ENCODE data around the gene NID1. TPM values are rescaled to one million over a fixed set of nuclear protein-coding genes. Genes with fewer than 3 reads are reported as not detected.
"Not testable (repeated sequence)": the region's sequence is repeated elsewhere in the genome, so short reads cannot be mapped to it uniquely, and the experiment has no call there.

The NID1 gene
- total RNA-seq, 2 experiments from 2014 or later = 0.05 TPM; not detected in 1

DNA sequence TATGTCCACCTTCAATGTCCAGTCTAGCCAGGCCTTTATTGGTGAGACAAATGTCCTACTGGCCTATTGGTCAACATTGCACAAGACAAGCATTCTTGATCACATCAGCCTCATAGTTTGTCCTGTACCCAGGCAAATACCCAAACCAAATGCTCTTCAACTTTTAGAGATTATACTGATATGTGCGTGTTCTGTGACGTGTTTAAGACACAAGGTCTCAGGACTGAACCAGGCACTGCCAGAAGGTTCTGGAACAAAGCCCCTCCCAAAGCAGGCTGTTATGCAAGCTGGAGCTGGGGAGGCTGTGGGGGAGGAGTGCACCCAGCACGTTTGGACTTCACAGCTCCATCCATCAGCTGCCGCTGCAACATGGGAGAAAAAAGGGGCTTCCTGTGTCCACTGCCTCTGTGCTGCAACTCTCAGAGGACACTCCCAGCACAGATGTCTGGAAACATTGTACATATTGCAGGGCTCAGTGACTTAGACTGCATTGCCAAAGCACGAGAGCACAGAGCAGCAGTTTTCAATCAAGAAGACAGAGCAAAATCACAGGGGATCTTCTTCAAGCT is 45.9 kb downstream of the NID1 start:
- peaks cover 13% of the 10 kb centered on the region for H3K27me3 Mint-ChIP-seq (ENCODE audit: low read depth)
- no peak overlapping the region for H3K27ac Mint-ChIP-seq
- no peak overlapping the region for H3K4me3 Mint-ChIP-seq
- ATAC-seq (no peak), DNase-seq (no peak)
- H3K4me1 Mint-ChIP-seq (ENCODE audit: low read depth) = no peaks in the 10 kb centered on the region
- ChIA-PET POLR2A (no interaction called here), CTCF (interaction anchor here (0.6 to 1.2 kb wide), 4 partner anchors 9 to 162 kb away, joined by 3 read pairs; no protein-coding TSS in a partner anchor)
- H3K9me3 Mint-ChIP-seq (ENCODE audit: insufficient read depth) = no peaks in the 10 kb centered on the region
- H3K36me3 Mint-ChIP-seq (ENCODE audit: low read depth) = no peaks in the 10 kb centered on the region

GRCh38 chr1:236016782-236017400 is 48.0 kb downstream of the NID1 start:
- Mint-ChIP-seq H3K9me3 (ENCODE audit: insufficient read depth) (no peaks in the 10 kb centered on the region), H3K36me3 (ENCODE audit: low read depth) (no peaks in the 10 kb centered on the region), H3K27ac (no peak overlapping the region), H3K27me3 (ENCODE audit: low read depth) (peaks cover 15% of the 10 kb centered on the region), H3K4me3 (no peak overlapping the region), H3K4me1 (ENCODE audit: low read depth) (no peaks in the 10 kb centered on the region)
- ChIA-PET CTCF (interaction anchor here (1.2 to 1.5 kb wide), 2 partner anchors 45 to 50 kb away, joined by 3 read pairs; no protein-coding TSS in a partner anchor), POLR2A (no interaction called here)
- ATAC-seq (no peak), DNase-seq (no peak)

GRCh38 chr1:236016083-236016482 is 48.8 kb downstream of the NID1 start:
- POLR2A ChIA-PET = no interaction called here
- Mint-ChIP-seq H3K4me1 (ENCODE audit: low read depth) (no peaks in the 10 kb centered on the region), H3K36me3 (ENCODE audit: low read depth) (no peaks in the 10 kb centered on the region), H3K9me3 (ENCODE audit: insufficient read depth) (no peaks in the 10 kb centered on the region), H3K27ac (no peak overlapping the region), H3K4me3 (no peak overlapping the region), H3K27me3 (ENCODE audit: low read depth) (peaks cover 15% of the 10 kb centered on the region)
- CTCF ChIA-PET = no interaction called here
- ATAC-seq = no peak
- DNase-seq = no peak

DNA sequence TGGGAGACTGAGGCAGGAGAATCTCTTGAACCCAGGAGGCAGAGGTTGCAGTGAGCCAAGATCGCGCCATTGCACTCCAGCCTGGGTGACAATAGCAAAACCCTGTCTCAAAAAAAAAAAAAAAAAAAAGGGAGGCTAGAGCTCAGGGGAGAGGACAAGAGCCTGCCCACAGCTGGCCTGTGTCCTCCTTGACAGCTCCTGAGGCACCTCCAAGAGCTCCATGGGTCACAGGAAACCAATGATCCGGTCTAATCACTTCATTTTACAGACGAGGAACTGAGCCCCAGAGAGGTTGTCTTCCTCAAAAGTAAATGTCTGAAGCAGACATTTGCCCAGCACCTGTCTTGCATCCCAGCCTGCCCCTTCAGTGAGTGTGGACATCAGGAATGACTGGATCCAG is 49.4 kb downstream of the NID1 start:
- ChIA-PET CTCF (no interaction called here), POLR2A (no interaction called here)
- Mint-ChIP-seq H3K36me3 (ENCODE audit: low read depth) (no peaks in the 10 kb centered on the region), H3K27ac (no peak overlapping the region), H3K27me3 (ENCODE audit: low read depth) (peaks cover 12% of the 10 kb centered on the region), H3K4me1 (ENCODE audit: low read depth) (no peaks in the 10 kb centered on the region), H3K9me3 (ENCODE audit: insufficient read depth) (no peaks in the 10 kb centered on the region), H3K4me3 (no peak overlapping the region)
- ATAC-seq (no peak), DNase-seq (no peak)

DNA sequence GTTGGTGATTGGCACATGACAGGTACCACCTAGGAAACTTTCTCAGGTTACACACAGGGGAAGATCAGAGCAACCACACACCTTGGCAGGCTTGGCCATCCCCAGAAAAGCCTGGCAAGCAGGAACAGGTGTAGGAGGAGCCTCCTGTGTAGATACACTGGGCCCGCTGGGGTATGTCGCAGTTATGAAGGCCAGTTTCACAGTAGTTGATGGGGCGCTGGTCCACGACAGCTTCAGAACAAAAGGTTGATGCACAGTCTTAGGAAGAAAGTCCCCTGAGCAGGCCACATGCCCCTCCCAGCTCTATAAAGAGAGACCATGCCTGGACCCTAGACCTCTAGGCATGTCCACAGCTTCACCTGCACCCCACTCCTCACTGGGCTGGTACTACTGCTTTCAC is 51.6 kb downstream of the NID1 start:
- ATAC-seq (no peak), DNase-seq (no peak)
- Mint-ChIP-seq H3K27me3 (ENCODE audit: low read depth) (peaks cover 11% of the 10 kb centered on the region), H3K4me1 (ENCODE audit: low read depth) (no peaks in the 10 kb centered on the region), H3K27ac (no peak overlapping the region), H3K9me3 (ENCODE audit: insufficient read depth) (no peaks in the 10 kb centered on the region), H3K36me3 (ENCODE audit: low read depth) (no peaks in the 10 kb centered on the region), H3K4me3 (no peak overlapping the region)
- CTCF ChIA-PET = no interaction called here
- POLR2A ChIA-PET = no interaction called here

- H3K4me1 Mint-ChIP-seq (ENCODE audit: low read depth) = no peaks in the 10 kb centered on the region
- POLR2A ChIA-PET = no interaction called here
- CTCF ChIA-PET = no interaction called here
- peaks cover 11% of the 10 kb centered on the region for H3K27me3 Mint-ChIP-seq (ENCODE audit: low read depth)
- no peak overlapping the region for H3K4me3 Mint-ChIP-seq
- H3K9me3 Mint-ChIP-seq (ENCODE audit: insufficient read depth) = no peaks in the 10 kb centered on the region
- H3K36me3 Mint-ChIP-seq (ENCODE audit: low read depth) = no peaks in the 10 kb centered on the region
- ATAC-seq = no peak
- DNase-seq = no peak
- H3K27ac Mint-ChIP-seq = no peak overlapping the region
These were observed 53.2 kb downstream of the NID1 start for GRCh38 chr1:236011641-236012040.

GRCh38 chr1:236010443-236010842 is 54.4 kb downstream of the NID1 start:
- Mint-ChIP-seq H3K36me3 (ENCODE audit: low read depth) (no peaks in the 10 kb centered on the region), H3K27ac (no peak overlapping the region), H3K4me1 (ENCODE audit: low read depth) (no peaks in the 10 kb centered on the region), H3K27me3 (ENCODE audit: low read depth) (peaks cover 2% of the 10 kb centered on the region), H3K4me3 (no peak overlapping the region), H3K9me3 (ENCODE audit: insufficient read depth) (no peaks in the 10 kb centered on the region)
- ATAC-seq = no peak
- CTCF ChIA-PET = interaction anchor here (0.8 to 1.1 kb wide), 2 partner anchors 9 to 38 kb away, joined by 3 read pairs; no protein-coding TSS in a partner anchor
- no peak for DNase-seq
- POLR2A ChIA-PET = no interaction called here

GRCh38 chr1:236009857-236010256 is 55.0 kb downstream of the NID1 start:
- H3K4me3 Mint-ChIP-seq = no peak overlapping the region
- ChIA-PET POLR2A (no interaction called here), CTCF (interaction anchor here (1.1 kb wide), 1 partner anchor 10 kb away, joined by 3 read pairs; no protein-coding TSS in a partner anchor)
- DNase-seq (no peak), ATAC-seq (no peak)
- no peaks in the 10 kb centered on the region for H3K36me3 Mint-ChIP-seq (ENCODE audit: low read depth)
- H3K4me1 Mint-ChIP-seq (ENCODE audit: low read depth) = no peaks in the 10 kb centered on the region
- peaks cover 2% of the 10 kb centered on the region for H3K27me3 Mint-ChIP-seq (ENCODE audit: low read depth)
- H3K9me3 Mint-ChIP-seq (ENCODE audit: insufficient read depth) = no peaks in the 10 kb centered on the region
- H3K27ac Mint-ChIP-seq = no peak overlapping the region

DNA sequence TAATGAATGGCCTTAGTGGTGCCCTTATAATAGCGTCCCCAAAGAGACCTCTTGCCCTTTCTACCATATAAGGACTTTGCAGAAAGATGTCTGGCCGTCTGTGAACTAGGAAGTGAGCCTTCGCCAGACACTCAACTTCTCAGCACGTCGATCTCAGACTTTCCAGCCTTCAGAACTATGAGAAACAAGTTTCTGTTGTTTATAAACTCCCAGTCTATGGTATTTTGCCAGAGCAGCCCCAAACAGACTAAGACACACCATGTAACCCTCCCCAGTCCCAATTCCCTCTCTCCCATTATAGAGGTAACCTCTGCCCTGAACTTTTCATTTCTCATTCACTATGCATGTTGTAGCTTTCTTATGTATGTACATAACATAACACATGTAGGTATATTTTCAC is 55.7 kb downstream of the NID1 start:
- ChIA-PET CTCF (no interaction called here), POLR2A (no interaction called here)
- ATAC-seq = no peak
- no peaks in the 10 kb centered on the region for H3K9me3 Mint-ChIP-seq (ENCODE audit: insufficient read depth)
- no peaks in the 10 kb centered on the region for H3K36me3 Mint-ChIP-seq (ENCODE audit: low read depth)
- no peak overlapping the region for H3K27ac Mint-ChIP-seq
- DNase-seq = no peak
- peaks cover under 1% of the 10 kb centered on the region for H3K4me1 Mint-ChIP-seq (ENCODE audit: low read depth)
- no peak overlapping the region for H3K4me3 Mint-ChIP-seq
- H3K27me3 Mint-ChIP-seq (ENCODE audit: low read depth) = peaks cover 2% of the 10 kb centered on the region

DNA sequence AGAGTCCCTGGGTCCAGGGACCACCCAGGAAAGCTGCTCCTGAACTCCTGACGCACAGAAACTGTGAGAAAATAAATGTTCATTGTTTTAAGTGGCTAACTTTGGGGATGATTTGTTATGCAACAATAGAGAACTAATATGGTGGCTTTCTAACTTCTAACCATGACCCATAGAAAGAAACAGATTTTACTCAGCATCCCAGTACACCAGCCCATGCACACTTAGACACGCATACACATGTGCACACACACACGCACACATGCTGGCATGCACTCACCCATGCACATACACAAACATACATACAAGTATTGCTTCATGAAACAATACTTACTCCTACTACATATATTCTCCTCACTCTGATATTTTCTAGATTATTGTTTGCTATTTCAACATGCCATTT is 57.1 kb downstream of the NID1 start:
- no peak for DNase-seq
- Mint-ChIP-seq H3K4me1 (ENCODE audit: low read depth) (peaks cover 12% of the 10 kb centered on the region), H3K27me3 (ENCODE audit: low read depth) (peaks cover 2% of the 10 kb centered on the region), H3K4me3 (no peak overlapping the region), H3K27ac (no peak overlapping the region), H3K9me3 (ENCODE audit: insufficient read depth) (no peaks in the 10 kb centered on the region), H3K36me3 (ENCODE audit: low read depth) (no peaks in the 10 kb centered on the region)
- ChIA-PET POLR2A (no interaction called here), CTCF (no interaction called here)
- no peak for ATAC-seq

DNA sequence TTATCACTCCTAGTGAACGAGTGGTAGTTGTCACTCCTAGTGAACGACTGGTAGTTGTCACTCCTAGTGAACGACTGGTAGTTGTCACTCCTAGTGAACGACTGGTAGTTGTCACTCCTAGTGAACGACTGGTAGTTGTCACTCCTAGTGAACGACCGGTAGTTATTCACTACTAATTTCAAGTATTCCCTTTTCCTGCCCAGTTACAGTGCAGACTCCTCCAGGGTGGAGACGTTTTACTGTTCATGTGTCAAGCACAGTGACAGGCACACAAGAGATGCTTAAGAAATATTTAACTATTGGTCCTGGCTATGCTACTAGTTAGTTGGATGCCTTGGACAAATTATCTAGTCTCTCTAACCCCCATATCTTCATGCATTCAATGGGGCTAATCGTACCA is 61.8 kb downstream of the NID1 start:
- ATAC-seq; H3K9me3 Mint-ChIP-seq (ENCODE audit: insufficient read depth); H3K27me3 Mint-ChIP-seq (ENCODE audit: low read depth); H3K4me3 Mint-ChIP-seq; DNase-seq; H3K36me3 Mint-ChIP-seq (ENCODE audit: low read depth); POLR2A ChIA-PET: not testable (repeated sequence)
- Mint-ChIP-seq H3K27ac (peak overlapping the region; percentile 36), H3K4me1 (ENCODE audit: low read depth) (peaks cover 54% of the 10 kb centered on the region)
- CTCF ChIA-PET = interaction anchor here (0.9 to 1.6 kb wide), 2 partner anchors 31 kb away, joined by 3 to 11 read pairs; no protein-coding TSS in a partner anchor

DNA sequence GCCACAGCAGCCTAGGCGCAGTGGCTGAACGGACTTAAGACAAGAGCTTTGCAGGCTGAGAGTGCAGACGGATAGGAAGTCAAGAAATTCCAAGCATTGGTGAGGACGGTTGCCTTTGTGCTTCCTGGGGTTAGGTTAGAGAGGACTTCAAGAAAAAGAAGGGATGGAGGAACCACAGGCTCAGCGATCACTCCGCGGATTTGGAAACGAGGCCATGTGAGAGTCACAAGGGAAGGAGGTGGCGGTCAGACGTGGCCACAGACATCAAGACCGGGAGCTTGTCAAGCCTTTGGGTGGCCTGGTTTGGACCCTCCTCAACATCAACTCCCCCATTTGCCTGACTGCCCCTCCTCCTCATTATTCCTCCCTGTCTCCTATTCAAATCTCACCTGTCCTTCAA is 62.3 kb downstream of the NID1 start:
- ChIA-PET CTCF (interaction anchor here (1.6 kb wide), 1 partner anchor 31 kb away, joined by 11 read pairs; no protein-coding TSS in a partner anchor), POLR2A (no interaction called here)
- ATAC-seq (no peak), DNase-seq (no peak)
- Mint-ChIP-seq H3K9me3 (ENCODE audit: insufficient read depth) (no peaks in the 10 kb centered on the region), H3K4me1 (ENCODE audit: low read depth) (peaks cover 59% of the 10 kb centered on the region), H3K36me3 (ENCODE audit: low read depth) (peaks cover 12% of the 10 kb centered on the region), H3K4me3 (no peak overlapping the region), H3K27me3 (ENCODE audit: low read depth) (no peaks in the 10 kb centered on the region), H3K27ac (peak overlapping the region; percentile 33)

Measured in activated CD8-positive, alpha-beta T cell treated with anti-CD3 and anti-CD28 coated beads, Interleukin-2, amount 10 ng/mL, durations not matched to agents 7 days and 5 days (primary cell).